ENCODE results near the gene NUDC. TPM values are rescaled to one million over a fixed set of nuclear protein-coding genes. Genes with fewer than 3 reads are reported as not detected.

Gene NUDC
- polyA plus RNA-seq, 1 of the 3 experiments (the other 2 are of a cell fraction) = 153 TPM

DNA sequence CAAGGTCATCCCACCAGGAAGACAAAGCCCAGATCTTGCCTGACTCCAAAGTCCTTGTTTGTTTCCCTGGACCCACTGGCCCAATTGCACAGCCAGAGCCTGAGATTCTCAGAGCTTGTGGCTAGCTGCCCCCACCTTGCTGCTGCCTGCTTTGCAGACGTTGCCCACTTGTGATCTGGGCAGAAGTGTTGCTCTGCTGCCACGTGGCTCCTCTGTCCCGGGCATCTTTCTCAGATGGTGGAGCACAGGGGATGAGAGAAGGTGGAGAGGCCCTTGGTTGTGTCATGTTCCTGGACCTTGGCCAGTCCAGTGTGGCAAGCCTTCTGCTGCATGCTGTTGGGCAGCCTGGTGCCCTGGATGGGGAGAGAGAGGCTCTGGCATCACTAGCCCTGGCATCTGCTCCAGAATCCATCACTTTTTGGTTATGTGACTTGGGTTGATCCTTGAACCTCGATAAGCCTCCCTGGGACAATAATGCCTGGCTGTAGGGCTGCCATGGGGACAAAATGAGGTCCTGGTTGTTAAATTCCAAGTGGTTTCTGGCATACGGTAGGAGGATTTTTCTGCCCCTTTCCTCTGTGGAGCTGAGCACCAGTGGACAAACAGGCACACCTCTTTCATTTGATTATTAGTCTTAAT lies 6.2 kb upstream of the NUDC start:
- no peak overlapping the region for H3K4me3 ChIP-seq (ENCODE audit: low read depth in 2 of 2, low read length in 1 of 2)
- no peak overlapping the region for H3K27ac ChIP-seq (ENCODE audit: low read depth in 2 of 2, low read length in 1 of 2)
- no peak for DNase-seq
- no peaks in the 10 kb centered on the region; the same call in 1 of the 2 replicates for H3K27me3 ChIP-seq (ENCODE audit: insufficient read depth)
- H3K9me3 ChIP-seq = no peaks in the 10 kb centered on the region
- no peak overlapping the region for H2AFZ ChIP-seq (ENCODE audit: low read depth)
- H3F3A ChIP-seq (replicated peaks; ENCODE audit: insufficient read depth) = no peaks in the 10 kb centered on the region
- H3K9me2 ChIP-seq = no peaks in the 10 kb centered on the region
- no peaks in the 10 kb centered on the region for H3K79me2 ChIP-seq (ENCODE audit: insufficient read depth)
- ChIA-PET POLR2A (no interaction called here), CTCF (no interaction called here)
- TF ChIP-seq, protein P1, sequence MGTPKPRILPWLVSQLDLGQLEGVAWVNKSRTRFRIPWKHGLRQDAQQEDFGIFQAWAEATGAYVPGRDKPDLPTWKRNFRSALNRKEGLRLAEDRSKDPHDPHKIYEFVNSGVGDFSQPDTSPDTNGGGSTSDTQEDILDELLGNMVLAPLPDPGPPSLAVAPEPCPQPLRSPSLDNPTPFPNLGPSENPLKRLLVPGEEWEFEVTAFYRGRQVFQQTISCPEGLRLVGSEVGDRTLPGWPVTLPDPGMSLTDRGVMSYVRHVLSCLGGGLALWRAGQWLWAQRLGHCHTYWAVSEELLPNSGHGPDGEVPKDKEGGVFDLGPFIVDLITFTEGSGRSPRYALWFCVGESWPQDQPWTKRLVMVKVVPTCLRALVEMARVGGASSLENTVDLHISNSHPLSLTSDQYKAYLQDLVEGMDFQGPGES (IDR thresholded peaks at IDR 0.05; ENCODE audit: low read depth, low read length) = no peak
- TF ChIP-seq TEAD4 (IDR thresholded peaks at IDR 0.05; ENCODE audit: borderline replicate concordance, insufficient read depth) (no peak), RAD21 (IDR thresholded peaks at IDR 0.05; ENCODE audit: low read length) (no peak), GATA2 (CRISPR knock-in tag; IDR thresholded peaks at IDR 0.05) (no peak), NFIC (IDR thresholded peaks at IDR 0.05; ENCODE audit: borderline replicate concordance) (no peak), MXI1 (IDR thresholded peaks at IDR 0.05; ENCODE audit: low read depth, low read length) (no peak)
- TF ChIP-seq, protein P2, sequence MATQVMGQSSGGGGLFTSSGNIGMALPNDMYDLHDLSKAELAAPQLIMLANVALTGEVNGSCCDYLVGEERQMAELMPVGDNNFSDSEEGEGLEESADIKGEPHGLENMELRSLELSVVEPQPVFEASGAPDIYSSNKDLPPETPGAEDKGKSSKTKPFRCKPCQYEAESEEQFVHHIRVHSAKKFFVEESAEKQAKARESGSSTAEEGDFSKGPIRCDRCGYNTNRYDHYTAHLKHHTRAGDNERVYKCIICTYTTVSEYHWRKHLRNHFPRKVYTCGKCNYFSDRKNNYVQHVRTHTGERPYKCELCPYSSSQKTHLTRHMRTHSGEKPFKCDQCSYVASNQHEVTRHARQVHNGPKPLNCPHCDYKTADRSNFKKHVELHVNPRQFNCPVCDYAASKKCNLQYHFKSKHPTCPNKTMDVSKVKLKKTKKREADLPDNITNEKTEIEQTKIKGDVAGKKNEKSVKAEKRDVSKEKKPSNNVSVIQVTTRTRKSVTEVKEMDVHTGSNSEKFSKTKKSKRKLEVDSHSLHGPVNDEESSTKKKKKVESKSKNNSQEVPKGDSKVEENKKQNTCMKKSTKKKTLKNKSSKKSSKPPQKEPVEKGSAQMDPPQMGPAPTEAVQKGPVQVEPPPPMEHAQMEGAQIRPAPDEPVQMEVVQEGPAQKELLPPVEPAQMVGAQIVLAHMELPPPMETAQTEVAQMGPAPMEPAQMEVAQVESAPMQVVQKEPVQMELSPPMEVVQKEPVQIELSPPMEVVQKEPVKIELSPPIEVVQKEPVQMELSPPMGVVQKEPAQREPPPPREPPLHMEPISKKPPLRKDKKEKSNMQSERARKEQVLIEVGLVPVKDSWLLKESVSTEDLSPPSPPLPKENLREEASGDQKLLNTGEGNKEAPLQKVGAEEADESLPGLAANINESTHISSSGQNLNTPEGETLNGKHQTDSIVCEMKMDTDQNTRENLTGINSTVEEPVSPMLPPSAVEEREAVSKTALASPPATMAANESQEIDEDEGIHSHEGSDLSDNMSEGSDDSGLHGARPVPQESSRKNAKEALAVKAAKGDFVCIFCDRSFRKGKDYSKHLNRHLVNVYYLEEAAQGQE (IDR thresholded peaks at IDR 0.05; ENCODE audit: low read depth, low read length) = no peak
- no peak overlapping the region for H3K9ac ChIP-seq
- WGBS (ENCODE audit: low lambda C conversion rate) = 55% methylated on average over 2 of the region's 5 CpGs
- no peaks in the 10 kb centered on the region for H4K20me1 ChIP-seq (ENCODE audit: insufficient read depth)
- H3K36me3 ChIP-seq (replicated peaks in 1 of 2; ENCODE audit: control insufficient read depth in 1 of 2, insufficient read depth in 2 of 2, low read length in 1 of 2) = no peaks in the 10 kb centered on the region
- no peak overlapping the region for H3K4me2 ChIP-seq
- H3K4me1 ChIP-seq (ENCODE audit: control insufficient read depth in 1 of 2, insufficient read depth in 2 of 2, low read depth in 1 of 2, low read length in 1 of 2) = peaks cover 0 to 8% of the 10 kb centered on the region in 2 experiments; a peak in 1 of 4 replicates

DNA sequence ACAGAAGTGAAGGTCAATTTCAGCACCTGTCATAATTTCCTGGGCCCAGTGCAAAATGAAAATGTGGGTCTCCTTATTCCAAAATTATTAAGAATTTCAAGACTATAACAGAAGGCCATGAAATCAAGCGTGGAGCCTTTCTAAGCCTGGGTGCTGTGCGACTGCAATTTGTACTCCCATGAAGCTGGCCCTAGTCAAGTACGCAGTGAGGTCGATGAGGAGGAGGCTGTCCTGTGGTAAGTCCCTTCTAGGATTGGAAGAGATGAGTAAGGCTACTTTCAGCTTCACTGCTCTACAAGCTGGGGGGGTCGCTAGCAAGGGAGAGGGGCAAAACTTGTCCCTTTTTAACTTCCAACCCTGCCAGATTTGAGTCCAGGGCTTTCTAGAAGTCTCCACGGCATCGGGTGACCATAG lies 410 bp upstream of the NUDC start:
- H3K9me2 ChIP-seq = no peaks in the 10 kb centered on the region
- H3K4me1 ChIP-seq (ENCODE audit: control insufficient read depth in 1 of 2, insufficient read depth in 2 of 2, low read depth in 1 of 2, low read length in 1 of 2) = peaks cover 13 to 16% of the 10 kb centered on the region in 2 experiments; a peak in 1 of 4 replicates
- H3K9me3 ChIP-seq = no peaks in the 10 kb centered on the region
- POLR2A ChIA-PET = interaction anchor here (1.3 to 1.4 kb wide), 2 partner anchors 21 to 31 kb away, joined by 4 to 7 read pairs; partner anchors contain the start of genes GPATCH3 and GPN2
- DNase-seq = no peak
- H3F3A ChIP-seq (replicated peaks; ENCODE audit: insufficient read depth) = no peaks in the 10 kb centered on the region
- H4K20me1 ChIP-seq (ENCODE audit: insufficient read depth) = peaks cover 10% of the 10 kb centered on the region; the same call in 1 of the 2 replicates
- peak overlapping the region; percentile 92 for H2AFZ ChIP-seq (ENCODE audit: low read depth)
- H3K4me3 ChIP-seq (ENCODE audit: low read depth in 2 of 2, low read length in 1 of 2) = peak overlapping the region; percentile 69 to 80
- H3K36me3 ChIP-seq (replicated peaks in 1 of 2; ENCODE audit: control insufficient read depth in 1 of 2, insufficient read depth in 2 of 2, low read length in 1 of 2) = peaks cover 11 to 17% of the 10 kb centered on the region in 2 experiments
- TF ChIP-seq NFIC (IDR thresholded peaks at IDR 0.05; ENCODE audit: borderline replicate concordance) (no peak), EP300 (IDR thresholded peaks at IDR 0.05; ENCODE audit: borderline replicate concordance in 1 of 2, low read depth in 1 of 2, low read length in 1 of 2) (peak in 1 of 2 experiments; percentile 74; a peak in 2 of 4 replicates), RXRA (IDR thresholded peaks at IDR 0.05; ENCODE audit: borderline replicate concordance, low read depth) (no peak)
- H3K27ac ChIP-seq (ENCODE audit: low read depth in 2 of 2, low read length in 1 of 2) = peak overlapping the region; percentile 53 to 78; a peak in 3 of 4 replicates
- peak overlapping the region; percentile 54 for H3K4me2 ChIP-seq
- CTCF ChIA-PET = no interaction called here
- H3K9ac ChIP-seq = no peak overlapping the region
- peaks cover 37% of the 10 kb centered on the region for H3K79me2 ChIP-seq (ENCODE audit: insufficient read depth)
- WGBS (ENCODE audit: low lambda C conversion rate) = 29% methylated on average over 7 of the region's 7 CpGs
- no peaks in the 10 kb centered on the region for H3K27me3 ChIP-seq (ENCODE audit: insufficient read depth)

Measured in SK-N-SH (cell line).